B cell (primary cell): ENCODE data around the gene PEX10. TPM values are rescaled to one million over a fixed set of nuclear protein-coding genes. Genes with fewer than 3 reads are reported as not detected.

Experiments used
- ATAC-seq: fragments of 200-7000 bp; cut with Tn5 transposase; one replicate; pipeline ENCODE4 v1.10.0; 2021; ENCODE audit warnings: low read depth, mild to moderate bottlenecking, moderate number of reproducible peaks, moderate library complexity
- CTCF ChIA-PET: fragments of 350-600 bp; sonication (Branson Sonifier 250); formaldehyde crosslinking; loops from one replicate; lab custom pipeline; 2021; ENCODE audit warnings: antibody characterized with exemption, inconsistent platforms; lab: Charles Lee
- POLR2A ChIA-PET: fragments of 350-600 bp; sonication (Branson Sonifier 250); formaldehyde crosslinking; loops from one replicate; lab custom pipeline; 2021; ENCODE audit warnings: antibody characterized with exemption; lab: Charles Lee
- DNase-seq: peaks from one replicate; pipeline ENCODE4 v3.0.0; 2013
- H2AFZ ChIP-seq: 2 replicates; pipeline ENCODE4 v1.6.1; 2012; ENCODE audit warnings: mild to moderate bottlenecking, low read depth, low read length; ENCODE audit not compliant: insufficient read depth, poor library complexity, severe bottlenecking
- H3K27ac ChIP-seq, 2 donors: 1 replicate in 1 of 2; 2 replicates in 1 of 2; pipeline ENCODE4 v1.5.1; 2012 to 2013; ENCODE audit warnings: low read length in 2 of 2, mild to moderate bottlenecking in 2 of 2, moderate library complexity in 1 of 2
- H3K27me3 ChIP-seq, 4 experiments: fragments of 200-600 bp in 1 of 4; sonication (generic) in 1 of 4; replicated peaks in 1 of 4; 1 replicate in 2 of 4; 2 replicates in 2 of 4; pipeline versions ENCODE4 v1.6.1 to v1.7.0; 2013 to 2016; ENCODE audit warnings: low read length in 3 of 4, mild to moderate bottlenecking in 2 of 4, mixed read lengths in 1 of 4, moderate library complexity in 1 of 4; ENCODE audit not compliant: insufficient read depth in 4 of 4, control insufficient read depth in 3 of 4; ENCODE audit errors: control extremely low read depth in 1 of 4
- H3K36me3 ChIP-seq, 2 experiments: replicated peaks in 1 of 2; 1 replicate in 1 of 2; 2 replicates in 1 of 2; pipeline versions ENCODE4 v1.6.1 to v1.7.1; 2013; ENCODE audit warnings: low read length in 1 of 2; ENCODE audit not compliant: insufficient read depth in 2 of 2, control insufficient read depth in 1 of 2; ENCODE audit errors: control extremely low read depth in 1 of 2, extremely low read depth in 1 of 2
- H3K4me1 ChIP-seq, 2 donors: fragments of 200-600 bp in 1 of 2; sonication (generic) in 1 of 2; 1 replicate in 1 of 2; 2 replicates in 1 of 2; pipeline versions ENCODE4 v1.5.1 to v1.6.1; 2013 to 2017; ENCODE audit warnings: low read length in 2 of 2; ENCODE audit not compliant: control insufficient read depth in 2 of 2, insufficient read depth in 2 of 2
- H3K4me2 ChIP-seq: replicated peaks from 2 replicates; pipeline ENCODE3; 2012; ENCODE audit warnings: mild to moderate bottlenecking, low read depth, low read length; ENCODE audit not compliant: poor library complexity, severe bottlenecking
- H3K4me3 ChIP-seq, 5 experiments: fragments of 200-600 bp in 1 of 5; sonication (generic) in 1 of 5; 1 replicate in 3 of 5; 2 replicates in 2 of 5; pipeline versions ENCODE4 v1.5.1 to v1.7.0; 2011 to 2016; ENCODE audit warnings: low read length in 4 of 5, mild to moderate bottlenecking in 4 of 5, low read depth in 2 of 5, control low read depth in 1 of 5, moderate library complexity in 1 of 5; ENCODE audit not compliant: insufficient read depth in 1 of 5; ENCODE audit errors: control extremely low read depth in 1 of 5, extremely low read depth in 1 of 5
- H3K79me2 ChIP-seq: fragments of 200-600 bp; sonication (generic); one replicate; pipeline ENCODE4 v1.6.0; 2016; ENCODE audit warnings: low read length; ENCODE audit not compliant: control insufficient read depth, insufficient read depth
- H3K9ac ChIP-seq: fragments of 200-600 bp; sonication (generic); 2 replicates; pipeline ENCODE4 v1.6.1; 2017; ENCODE audit warnings: mild to moderate bottlenecking, low read length, moderate library complexity
- H3K9me3 ChIP-seq, 3 donors: one replicate each; pipeline versions ENCODE4 v1.6.1 to v1.7.1; 2013; ENCODE audit warnings: low read length in 2 of 3; ENCODE audit not compliant: control insufficient read depth in 2 of 3, insufficient read depth in 1 of 3; ENCODE audit errors: control extremely low read depth in 1 of 3
- H4K20me1 ChIP-seq: 2 replicates; pipeline ENCODE4 v1.6.0; 2012; ENCODE audit warnings: mild to moderate bottlenecking, low read length; ENCODE audit not compliant: insufficient read depth, control insufficient read depth, poor library complexity, severe bottlenecking
- H3K27ac Mint-ChIP-seq: one replicate; pipeline ENCODE4 v1.8.0; 2021; ENCODE audit warnings: mixed read lengths
- H3K27me3 Mint-ChIP-seq: one replicate; pipeline ENCODE4 v1.8.0; 2021; ENCODE audit warnings: mixed read lengths
- H3K4me1 Mint-ChIP-seq: one replicate; pipeline ENCODE4 v1.8.0; 2021; ENCODE audit warnings: mixed read lengths
- H3K4me3 Mint-ChIP-seq: one replicate; pipeline ENCODE4 v1.8.0; 2021; ENCODE audit warnings: mixed read lengths
- H3K9me3 Mint-ChIP-seq: one replicate; pipeline ENCODE4 v1.8.0; 2022; ENCODE audit warnings: mixed read lengths; ENCODE audit not compliant: insufficient read depth
- EZH2 ChIP-seq: IDR thresholded peaks from 2 replicates; pipeline ENCODE4 v1.6.1; 2012; ENCODE audit warnings: borderline replicate concordance, low read depth, mild to moderate bottlenecking, moderate library complexity, low read length; ENCODE audit not compliant: insufficient read depth, poor library complexity, severe bottlenecking
- WGBS: methylation state at CpG from one replicate; pipeline ENCODE4 v1.1.5; 2013; ENCODE audit warnings: missing lambda C conversion rate; ENCODE audit not compliant: insufficient coverage; 5-methylcytosine and 5-hydroxymethylcytosine counted together
- intact Hi-C: fragments of 100-400 bp; cut with micrococcal nuclease; formaldehyde crosslinking; loops from one replicate; pipeline ENCODE4 v1.10.0; 2022
- polyA plus RNA-seq: library from polyadenylated mRNA; depleted of rRNA; stranded (reverse); fragments of >200 nt; gene quantifications from 2 replicates; pipeline ENCODE4 v1.2.3, GENCODE V29; 2012
- total RNA-seq, 2 donors: library from RNA; stranded (reverse); fragments of 120-200 nt in 1 of 2; gene quantifications; 1 replicate in 1 of 2; 2 replicates in 1 of 2; pipeline versions ENCODE4 v1.2.3 to v1.2.4, GENCODE V29; 2013 to 2022
- TF ChIP-seq, protein P1 (sequence below): fragments of 200-600 bp; IDR thresholded peaks from one replicate; pipeline ENCODE4 v1.8.0; 2022; ENCODE audit warnings: antibody characterized with exemption, mild to moderate bottlenecking

PEX10 gene
- total and polyA plus RNA-seq, 2 donors (not counting 1 experiment from before 2014, with no cell fraction given), result 13.5 to 18.4 TPM

DNA sequence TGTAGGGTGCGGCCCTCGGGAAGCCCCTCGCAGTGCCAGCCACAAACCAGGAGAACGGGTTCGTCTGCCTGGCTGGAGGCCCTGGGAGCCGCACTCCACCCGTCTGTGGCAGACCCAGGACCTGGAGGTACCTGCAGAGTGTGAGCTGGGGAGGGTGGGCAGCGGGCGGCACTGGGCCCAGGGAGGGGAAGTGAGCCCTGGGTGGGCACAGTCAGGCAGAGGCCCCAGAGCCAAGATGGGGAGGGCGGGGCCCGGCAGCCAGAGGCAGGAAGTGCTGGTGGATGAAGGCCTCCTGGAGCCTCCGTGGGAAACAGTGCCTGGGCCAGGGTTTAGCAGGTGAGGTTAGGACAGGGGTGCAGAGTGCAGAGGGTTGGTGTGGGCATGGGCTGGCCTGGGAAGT, 4.0 kb upstream of the PEX10 start:
- Mint-ChIP-seq H3K4me3 (peak overlapping the region; percentile 87), H3K27me3 (no peaks in the 10 kb centered on the region), H3K9me3 (no peaks in the 10 kb centered on the region), H3K4me1 (peaks cover 36% of the 10 kb centered on the region), H3K27ac (peak overlapping the region; percentile 92)
- CTCF ChIA-PET, result interaction anchor here (0.7 to 5.4 kb wide), 12 partner anchors 80 to 510 kb away, joined by 3 to 53 read pairs (median 4); partner anchors contain the start of genes FAAP20, HES5, PANK4 and TNFRSF14
- DNase-seq (no peak), ATAC-seq (no peak)
- no peak for TF ChIP-seq EZH2
- TF ChIP-seq, protein P1, sequence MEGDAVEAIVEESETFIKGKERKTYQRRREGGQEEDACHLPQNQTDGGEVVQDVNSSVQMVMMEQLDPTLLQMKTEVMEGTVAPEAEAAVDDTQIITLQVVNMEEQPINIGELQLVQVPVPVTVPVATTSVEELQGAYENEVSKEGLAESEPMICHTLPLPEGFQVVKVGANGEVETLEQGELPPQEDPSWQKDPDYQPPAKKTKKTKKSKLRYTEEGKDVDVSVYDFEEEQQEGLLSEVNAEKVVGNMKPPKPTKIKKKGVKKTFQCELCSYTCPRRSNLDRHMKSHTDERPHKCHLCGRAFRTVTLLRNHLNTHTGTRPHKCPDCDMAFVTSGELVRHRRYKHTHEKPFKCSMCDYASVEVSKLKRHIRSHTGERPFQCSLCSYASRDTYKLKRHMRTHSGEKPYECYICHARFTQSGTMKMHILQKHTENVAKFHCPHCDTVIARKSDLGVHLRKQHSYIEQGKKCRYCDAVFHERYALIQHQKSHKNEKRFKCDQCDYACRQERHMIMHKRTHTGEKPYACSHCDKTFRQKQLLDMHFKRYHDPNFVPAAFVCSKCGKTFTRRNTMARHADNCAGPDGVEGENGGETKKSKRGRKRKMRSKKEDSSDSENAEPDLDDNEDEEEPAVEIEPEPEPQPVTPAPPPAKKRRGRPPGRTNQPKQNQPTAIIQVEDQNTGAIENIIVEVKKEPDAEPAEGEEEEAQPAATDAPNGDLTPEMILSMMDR, result no peak
- H2AFZ ChIP-seq, result peak overlapping the region; percentile 52
- no peaks in the 10 kb centered on the region for H3K36me3 ChIP-seq
- H3K4me2 ChIP-seq, result peak overlapping the region; percentile 98
- H3K79me2 ChIP-seq, result peaks cover 8% of the 10 kb centered on the region
- WGBS, result 14% methylated on average over 12 of the region's 12 CpGs
- H4K20me1 ChIP-seq, result no peaks in the 10 kb centered on the region
- H3K4me1 ChIP-seq, result peaks cover 45 to 50% of the 10 kb centered on the region in 2 donors
- peak overlapping the region; percentile 49 for H3K9ac ChIP-seq
- peak overlapping the region; percentile 36 to 45 for H3K27ac ChIP-seq
- H3K27me3 ChIP-seq, result no peaks in the 10 kb centered on the region
- POLR2A ChIA-PET, result interaction anchor here (0.6 to 1.6 kb wide), 5 partner anchors 131 to 1213 kb away, joined by 3 to 7 read pairs (median 4); partner anchors contain the start of gene TNFRSF14
- no peaks in the 10 kb centered on the region for H3K9me3 ChIP-seq
- intact Hi-C loops, result loop anchor here (10.0 kb wide), 1 partner anchor 1208 kb away; the partner anchor contains the start of gene TPRG1L
- peak overlapping the region in 4 of 5 experiments; percentile 41 to 57 (median 48) for H3K4me3 ChIP-seq

DNA sequence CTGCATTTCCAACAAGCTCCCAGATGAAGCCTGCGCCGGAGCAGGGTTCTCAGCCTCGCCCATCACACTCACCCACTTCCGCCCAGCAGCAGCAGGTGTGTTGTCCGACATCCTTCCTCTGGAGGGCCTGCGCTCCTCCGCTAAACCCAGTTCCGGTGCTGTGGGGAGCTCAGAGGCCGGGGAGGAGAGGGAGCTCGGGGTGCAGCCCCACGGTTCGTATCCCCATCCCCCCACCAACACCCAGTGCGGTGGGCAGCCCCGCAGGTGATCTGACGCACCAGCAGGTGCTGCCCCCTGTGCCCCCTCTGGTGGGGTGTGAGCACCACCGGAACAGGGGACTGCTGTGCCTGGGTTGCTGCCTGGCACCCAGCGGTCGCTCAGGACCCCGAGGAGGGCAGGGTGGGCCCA, 3.4 kb upstream of the PEX10 start:
- TF ChIP-seq, protein P1, result no peak
- no peak for TF ChIP-seq EZH2
- intact Hi-C loops, result loop anchor here (10.0 kb wide), 1 partner anchor 1209 kb away; the partner anchor contains the start of gene TPRG1L
- ATAC-seq, result no peak
- Histone ChIP-seq H3K36me3 (no peaks in the 10 kb centered on the region), H3K9me3 (no peaks in the 10 kb centered on the region), H3K79me2 (peaks cover 12% of the 10 kb centered on the region), H2AFZ (peak overlapping the region; percentile 52), H3K4me2 (peak overlapping the region; percentile 98), H3K4me1 (peaks cover 45 to 51% of the 10 kb centered on the region in 2 donors), H3K9ac (peak overlapping the region; percentile 49), H4K20me1 (no peaks in the 10 kb centered on the region), H3K27ac (peak overlapping the region; percentile 36 to 45), H3K4me3 (peak overlapping the region in 4 of 5 experiments; percentile 41 to 57 (median 48)), H3K27me3 (no peaks in the 10 kb centered on the region)
- Mint-ChIP-seq H3K4me3 (peak overlapping the region; percentile 87), H3K9me3 (no peaks in the 10 kb centered on the region), H3K4me1 (peaks cover 38% of the 10 kb centered on the region), H3K27me3 (no peaks in the 10 kb centered on the region), H3K27ac (peak overlapping the region; percentile 92)
- peak; percentile 57 for DNase-seq
- CTCF ChIA-PET, result interaction anchor here (0.7 to 5.4 kb wide), 13 partner anchors 80 to 510 kb away, joined by 3 to 53 read pairs (median 4); partner anchors contain the start of genes FAAP20, HES5, PANK4 and TNFRSF14
- POLR2A ChIA-PET, result interaction anchor here (0.6 to 1.3 kb wide), 6 partner anchors 130 to 1214 kb away, joined by 3 to 7 read pairs (median 3); partner anchors contain the start of gene TNFRSF14
- WGBS, result 4% methylated on average over 7 of the region's 19 CpGs
